Panc1 (cell line): ENCODE results near the gene CACNA1G. TPM values are rescaled to one million over a fixed set of nuclear protein-coding genes. Genes with fewer than 3 reads are reported as not detected.

Source experiments
- ATAC-seq: fragments of 200-7000 bp; cut with Tn5 transposase; 2 replicates; pipeline ENCODE4 v1.9.1; 2020; ENCODE audit warnings: mild to moderate bottlenecking, moderate library complexity
- BruUV-seq: library from RNA; stranded (reverse); fragments of 400-500 nt; replicated peaks from 2 replicates; lab custom pipeline; 2021; lab: Mats Ljungman, UMichigan
- CTCF ChIA-PET: fragments of 300-600 bp; sonication (Branson Sonifier 250); formaldehyde crosslinking; loops from one replicate; lab custom pipeline; 2022; ENCODE audit warnings: antibody characterized with exemption; lab: Charles Lee
- POLR2A ChIA-PET: fragments of 300-600 bp; sonication (Branson Sonifier 250); formaldehyde crosslinking; loops from one replicate; lab custom pipeline; 2022; ENCODE audit warnings: antibody characterized with exemption; lab: Charles Lee
- DNase-seq: peaks from one replicate; pipeline ENCODE4 v3.0.0-alpha.2; 2010; ENCODE audit warnings: low read depth, low spot score
- H3K27ac ChIP-seq: 2 replicates; pipeline ENCODE4 v1.5.1; 2011; ENCODE audit warnings: mild to moderate bottlenecking, low read length, inconsistent platforms
- H3K27me3 ChIP-seq: fragments of 200-500 bp; sonication (Bioruptor generic); 2 replicates; pipeline ENCODE4 v1.6.0; 2014; ENCODE audit warnings: low read length, inconsistent platforms; ENCODE audit not compliant: control insufficient read depth, insufficient read depth
- H3K36me3 ChIP-seq: fragments of 200-500 bp; sonication (Bioruptor generic); 2 replicates; pipeline ENCODE4 v1.5.1; 2014; ENCODE audit warnings: inconsistent platforms, mild to moderate bottlenecking, low read length, moderate library complexity; ENCODE audit not compliant: control insufficient read depth, insufficient read depth
- H3K4me1 ChIP-seq: 2 replicates; pipeline ENCODE4 v1.5.1; 2011; ENCODE audit warnings: inconsistent platforms, mild to moderate bottlenecking, low read length, moderate library complexity; ENCODE audit not compliant: control insufficient read depth, insufficient read depth
- H3K4me3 ChIP-seq, 2 experiments: 2 replicates each; pipeline ENCODE4 v1.5.1; 2011 to 2012; ENCODE audit warnings: low read depth in 2 of 2, low read length in 2 of 2, mild to moderate bottlenecking in 2 of 2, inconsistent platforms in 1 of 2, moderate library complexity in 1 of 2
- H3K9me3 ChIP-seq: fragments of 200-500 bp; sonication (Bioruptor generic); 2 replicates; pipeline ENCODE4 v1.5.1; 2014; ENCODE audit warnings: low read depth, mild to moderate bottlenecking, inconsistent platforms, low read length, moderate library complexity; ENCODE audit not compliant: control insufficient read depth, insufficient read depth
- POLR2AphosphoS5 ChIP-seq: IDR thresholded peaks from 2 replicates; pipeline ENCODE4 v1.6.1; 2012; ENCODE audit warnings: mild to moderate bottlenecking, low read depth, low read length, moderate library complexity
- SIN3A ChIP-seq: IDR thresholded peaks from 2 replicates; pipeline ENCODE4 v1.6.1; 2012; ENCODE audit warnings: low read depth, mild to moderate bottlenecking, low read length, moderate library complexity, borderline replicate concordance; ENCODE audit not compliant: insufficient read depth
- TCF7L2 ChIP-seq: IDR thresholded peaks from 2 replicates; pipeline ENCODE4 v1.6.1; 2011; ENCODE audit warnings: mild to moderate bottlenecking, low read depth, low read length, inconsistent platforms
- in situ Hi-C: cut with HindIII; loops from 2 replicates; pipeline ENCODE4 v1.10.0; 2016; ENCODE audit warnings: low sequenced_read_pairs, low pct_unique_long_range_greater_than_20kb
- intact Hi-C: fragments of 100-400 bp; cut with micrococcal nuclease; formaldehyde crosslinking; loops from one replicate; pipeline ENCODE4 v1.10.0; 2022; ENCODE audit not compliant: unreplicated experiment
- total RNA-seq: library from RNA; stranded (reverse); gene quantifications from one replicate; pipeline ENCODE4 v1.2.1, GENCODE V29; 2021; ENCODE audit not compliant: unreplicated experiment
- TF ChIP-seq, protein P1 (sequence below): fragments of 450-650 bp; IDR thresholded peaks from 2 replicates; pipeline ENCODE4 v1.5.1; 2017; ENCODE audit warnings: mild to moderate bottlenecking
- TF ChIP-seq, protein P2 (sequence below), 2 experiments: IDR thresholded peaks; 2 replicates each; pipeline ENCODE4 v1.6.1; 2011 to 2012; ENCODE audit warnings: low read depth in 2 of 2, control low read depth in 1 of 2, low read length in 1 of 2, mild to moderate bottlenecking in 1 of 2, moderate library complexity in 1 of 2; ENCODE audit not compliant: insufficient read depth in 1 of 2

CACNA1G gene
- total RNA-seq, 1 experiment from 2014 or later, result 10.0 TPM

DNA sequence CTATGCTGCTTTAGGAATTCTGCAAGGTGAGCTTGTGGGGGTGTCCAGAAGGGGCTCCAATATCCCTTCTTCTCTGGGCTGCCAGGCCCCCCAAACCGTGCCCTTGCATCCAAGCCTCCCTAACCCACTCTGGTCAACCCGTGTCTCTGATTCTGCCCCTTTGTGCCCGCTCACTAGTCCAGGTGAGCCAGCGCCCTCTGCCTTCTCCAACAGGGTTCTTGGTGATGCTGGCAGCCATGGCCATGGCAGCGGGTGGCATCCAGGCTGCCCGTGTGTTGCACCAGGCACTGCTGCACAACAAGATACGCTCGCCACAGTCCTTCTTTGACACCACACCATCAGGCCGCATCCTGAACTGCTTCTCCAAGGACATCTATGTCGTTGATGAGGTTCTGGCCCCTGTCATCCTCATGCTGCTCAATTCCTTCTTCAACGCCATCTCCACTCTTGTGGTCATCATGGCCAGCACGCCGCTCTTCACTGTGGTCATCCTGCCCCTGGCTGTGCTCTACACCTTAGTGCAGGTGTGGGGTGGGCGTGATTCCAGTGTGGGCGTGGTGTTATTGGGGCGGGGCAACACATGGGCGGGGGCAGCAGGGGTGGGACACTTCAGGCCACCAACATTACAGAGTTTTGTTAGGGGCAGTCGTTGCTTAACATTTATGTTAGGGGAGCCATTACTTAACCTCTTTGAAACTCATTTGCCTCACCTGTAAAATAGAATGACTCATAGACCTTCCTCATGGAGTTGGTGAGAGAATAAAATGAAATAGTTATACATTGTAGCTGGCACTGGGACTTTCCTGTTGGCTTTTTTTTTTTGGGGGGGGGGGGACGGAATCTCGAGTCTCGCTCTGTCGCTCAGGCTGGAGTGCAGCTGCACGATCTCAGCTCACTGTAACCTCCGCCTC, 115.8 kb downstream of the CACNA1G start:
- Histone ChIP-seq H3K9me3 (no peaks in the 10 kb centered on the region), H3K27me3 (no peaks in the 10 kb centered on the region), H3K36me3 (no peaks in the 10 kb centered on the region), H3K4me1 (peaks cover 3% of the 10 kb centered on the region), H3K27ac (no peak overlapping the region), H3K4me3 (no peak overlapping the region)
- ChIA-PET POLR2A (interaction anchor here (0.7 kb wide), 1 partner anchor 303 kb away, joined by 4 read pairs; no protein-coding TSS in a partner anchor), CTCF (no interaction called here)
- no peak for DNase-seq
- no peak for TF ChIP-seq POLR2AphosphoS5
- no peak for TF ChIP-seq SIN3A
- TF ChIP-seq, protein P1, sequence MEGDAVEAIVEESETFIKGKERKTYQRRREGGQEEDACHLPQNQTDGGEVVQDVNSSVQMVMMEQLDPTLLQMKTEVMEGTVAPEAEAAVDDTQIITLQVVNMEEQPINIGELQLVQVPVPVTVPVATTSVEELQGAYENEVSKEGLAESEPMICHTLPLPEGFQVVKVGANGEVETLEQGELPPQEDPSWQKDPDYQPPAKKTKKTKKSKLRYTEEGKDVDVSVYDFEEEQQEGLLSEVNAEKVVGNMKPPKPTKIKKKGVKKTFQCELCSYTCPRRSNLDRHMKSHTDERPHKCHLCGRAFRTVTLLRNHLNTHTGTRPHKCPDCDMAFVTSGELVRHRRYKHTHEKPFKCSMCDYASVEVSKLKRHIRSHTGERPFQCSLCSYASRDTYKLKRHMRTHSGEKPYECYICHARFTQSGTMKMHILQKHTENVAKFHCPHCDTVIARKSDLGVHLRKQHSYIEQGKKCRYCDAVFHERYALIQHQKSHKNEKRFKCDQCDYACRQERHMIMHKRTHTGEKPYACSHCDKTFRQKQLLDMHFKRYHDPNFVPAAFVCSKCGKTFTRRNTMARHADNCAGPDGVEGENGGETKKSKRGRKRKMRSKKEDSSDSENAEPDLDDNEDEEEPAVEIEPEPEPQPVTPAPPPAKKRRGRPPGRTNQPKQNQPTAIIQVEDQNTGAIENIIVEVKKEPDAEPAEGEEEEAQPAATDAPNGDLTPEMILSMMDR, result no peak
- TF ChIP-seq TCF7L2, result no peak
- TF ChIP-seq, protein P2, sequence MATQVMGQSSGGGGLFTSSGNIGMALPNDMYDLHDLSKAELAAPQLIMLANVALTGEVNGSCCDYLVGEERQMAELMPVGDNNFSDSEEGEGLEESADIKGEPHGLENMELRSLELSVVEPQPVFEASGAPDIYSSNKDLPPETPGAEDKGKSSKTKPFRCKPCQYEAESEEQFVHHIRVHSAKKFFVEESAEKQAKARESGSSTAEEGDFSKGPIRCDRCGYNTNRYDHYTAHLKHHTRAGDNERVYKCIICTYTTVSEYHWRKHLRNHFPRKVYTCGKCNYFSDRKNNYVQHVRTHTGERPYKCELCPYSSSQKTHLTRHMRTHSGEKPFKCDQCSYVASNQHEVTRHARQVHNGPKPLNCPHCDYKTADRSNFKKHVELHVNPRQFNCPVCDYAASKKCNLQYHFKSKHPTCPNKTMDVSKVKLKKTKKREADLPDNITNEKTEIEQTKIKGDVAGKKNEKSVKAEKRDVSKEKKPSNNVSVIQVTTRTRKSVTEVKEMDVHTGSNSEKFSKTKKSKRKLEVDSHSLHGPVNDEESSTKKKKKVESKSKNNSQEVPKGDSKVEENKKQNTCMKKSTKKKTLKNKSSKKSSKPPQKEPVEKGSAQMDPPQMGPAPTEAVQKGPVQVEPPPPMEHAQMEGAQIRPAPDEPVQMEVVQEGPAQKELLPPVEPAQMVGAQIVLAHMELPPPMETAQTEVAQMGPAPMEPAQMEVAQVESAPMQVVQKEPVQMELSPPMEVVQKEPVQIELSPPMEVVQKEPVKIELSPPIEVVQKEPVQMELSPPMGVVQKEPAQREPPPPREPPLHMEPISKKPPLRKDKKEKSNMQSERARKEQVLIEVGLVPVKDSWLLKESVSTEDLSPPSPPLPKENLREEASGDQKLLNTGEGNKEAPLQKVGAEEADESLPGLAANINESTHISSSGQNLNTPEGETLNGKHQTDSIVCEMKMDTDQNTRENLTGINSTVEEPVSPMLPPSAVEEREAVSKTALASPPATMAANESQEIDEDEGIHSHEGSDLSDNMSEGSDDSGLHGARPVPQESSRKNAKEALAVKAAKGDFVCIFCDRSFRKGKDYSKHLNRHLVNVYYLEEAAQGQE (IDR thresholded peaks at IDR 0.05; ENCODE audit: insufficient read depth in 1 of 2, low read depth in 2 of 2, low read length in 1 of 2), result no peak
- in situ Hi-C loops, result no loop called here
- intact Hi-C loops, result no loop called here
- BruUV-seq, result no TSS peak
- no peak for ATAC-seq

Other genes starting within 250 kb of the CACNA1G start
- 28.5 TPM for gene XYLT2, start 214.6 kb upstream of the CACNA1G start, total RNA-seq
- 136 TPM for gene MRPL27, start 187.5 kb upstream of the CACNA1G start, total RNA-seq
- gene EME1, start 187.5 kb upstream of the CACNA1G start, total RNA-seq, result 15.3 TPM
- 167 TPM for gene LRRC59, start 163.2 kb upstream of the CACNA1G start, total RNA-seq
- gene ACSF2, start 134.5 kb upstream of the CACNA1G start, total RNA-seq, result 17.2 TPM
- not detected for gene CHAD, start 91.8 kb upstream of the CACNA1G start, total RNA-seq
- 40.2 TPM for gene RSAD1, start 81.9 kb upstream of the CACNA1G start, total RNA-seq
- gene MYCBPAP, start 52.3 kb upstream of the CACNA1G start, total RNA-seq, result 2.2 TPM
- 0.92 TPM for gene EPN3, start 28.0 kb upstream of the CACNA1G start, total RNA-seq
- 82.2 TPM for gene SPATA20, start 13.5 kb upstream of the CACNA1G start, total RNA-seq
- 128 TPM for gene ABCC3, start 74.2 kb downstream of the CACNA1G start, total RNA-seq
- 57.2 TPM for gene ANKRD40, start 147.2 kb downstream of the CACNA1G start, total RNA-seq
- 136 TPM for gene LUC7L3, start 158.9 kb downstream of the CACNA1G start, total RNA-seq
- gene ANKRD40CL, start 206.8 kb downstream of the CACNA1G start, total RNA-seq, result not detected